OCI-LY1 (cell line): ENCODE results near the gene CCNDBP1.

Experiments
- EZH2 ChIP-seq: fragments of 200-600 bp; sonication (generic), shearing (Covaris generic); IDR thresholded peaks from 2 replicates; pipeline ENCODE4 v1.8.0; 2017; ENCODE audit warnings: borderline replicate concordance, mixed run types, mild to moderate bottlenecking, antibody characterized with exemption, low read length, moderate library complexity, mixed read lengths
- TF ChIP-seq, protein P1 (sequence below): fragments of 200-600 bp; sonication (generic), shearing (Covaris generic); IDR thresholded peaks from 2 replicates; pipeline ENCODE4 v1.5.1; 2017; ENCODE audit warnings: mild to moderate bottlenecking, antibody characterized with exemption, low read length, moderate library complexity, mixed read lengths

DNA sequence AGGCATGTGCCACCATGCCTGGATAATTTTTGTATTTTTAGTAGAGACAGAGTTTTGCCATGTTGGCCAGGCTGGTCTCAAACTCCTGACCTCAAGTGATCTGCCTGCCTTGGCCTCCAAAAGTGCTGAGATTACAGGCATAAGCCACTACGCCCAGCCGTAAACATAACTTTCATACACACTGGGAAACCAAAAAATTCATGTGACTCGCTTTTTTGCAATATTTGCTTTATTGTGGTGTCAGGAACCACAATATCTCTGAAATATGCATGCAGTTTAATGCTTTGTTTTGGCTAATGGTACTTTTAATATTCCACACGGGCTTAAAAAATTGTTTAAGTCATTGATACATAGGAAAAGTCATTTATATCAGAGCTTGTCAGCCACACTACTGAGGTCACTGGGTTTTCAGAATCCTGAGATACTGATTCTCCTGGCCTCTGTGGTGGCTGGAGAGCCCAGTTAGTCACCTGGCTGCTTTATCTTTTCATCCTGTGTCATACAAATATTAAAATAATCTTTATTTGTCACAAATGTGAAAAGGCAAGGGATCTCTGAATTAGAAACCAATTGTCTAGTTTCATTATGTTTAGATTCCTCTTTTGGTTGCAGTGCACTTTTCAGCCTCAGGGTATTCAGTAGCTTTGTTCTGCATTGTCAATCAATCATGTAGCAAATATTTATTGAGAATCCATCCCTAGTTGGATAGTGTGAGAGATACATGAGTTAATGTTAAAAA is 41.8 kb upstream of the CCNDBP1 start:
- TF ChIP-seq, protein P1, sequence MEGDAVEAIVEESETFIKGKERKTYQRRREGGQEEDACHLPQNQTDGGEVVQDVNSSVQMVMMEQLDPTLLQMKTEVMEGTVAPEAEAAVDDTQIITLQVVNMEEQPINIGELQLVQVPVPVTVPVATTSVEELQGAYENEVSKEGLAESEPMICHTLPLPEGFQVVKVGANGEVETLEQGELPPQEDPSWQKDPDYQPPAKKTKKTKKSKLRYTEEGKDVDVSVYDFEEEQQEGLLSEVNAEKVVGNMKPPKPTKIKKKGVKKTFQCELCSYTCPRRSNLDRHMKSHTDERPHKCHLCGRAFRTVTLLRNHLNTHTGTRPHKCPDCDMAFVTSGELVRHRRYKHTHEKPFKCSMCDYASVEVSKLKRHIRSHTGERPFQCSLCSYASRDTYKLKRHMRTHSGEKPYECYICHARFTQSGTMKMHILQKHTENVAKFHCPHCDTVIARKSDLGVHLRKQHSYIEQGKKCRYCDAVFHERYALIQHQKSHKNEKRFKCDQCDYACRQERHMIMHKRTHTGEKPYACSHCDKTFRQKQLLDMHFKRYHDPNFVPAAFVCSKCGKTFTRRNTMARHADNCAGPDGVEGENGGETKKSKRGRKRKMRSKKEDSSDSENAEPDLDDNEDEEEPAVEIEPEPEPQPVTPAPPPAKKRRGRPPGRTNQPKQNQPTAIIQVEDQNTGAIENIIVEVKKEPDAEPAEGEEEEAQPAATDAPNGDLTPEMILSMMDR = no peak
- no peak for TF ChIP-seq EZH2
